ENCODE data around the gene TMEM41B.
"Not testable (repeated sequence)": the region's sequence is repeated elsewhere in the genome, so short reads cannot be mapped to it uniquely, and the experiment has no call there.

TMEM41B gene

GRCh38 chr11:9330387-9331384 is 16.3 kb upstream of the TMEM41B start:
- peak overlapping the region; percentile 30 for H3K4me3 ChIP-seq (ENCODE audit: low read length)
- H3K9ac ChIP-seq (ENCODE audit: low read depth, low read length) = peak overlapping the region; percentile 71

GRCh38 chr11:9320047-9320446 is 5.7 kb upstream of the TMEM41B start:
- Histone ChIP-seq H3K4me2 (ENCODE audit: low read length) (no peak overlapping the region), H3K9ac (ENCODE audit: low read depth, low read length) (no peak overlapping the region), H3K27me3 (ENCODE audit: control insufficient read depth, insufficient read depth, low read length) (no peaks in the 10 kb centered on the region), H3K4me3 (ENCODE audit: low read length) (no peak overlapping the region), H3K9me3 (replicated peaks; ENCODE audit: low read length) (no peaks in the 10 kb centered on the region), H3K36me3 (ENCODE audit: insufficient read depth, low read length) (no peaks in the 10 kb centered on the region), H3K4me1 (ENCODE audit: control insufficient read depth, insufficient read depth, low read length) (peaks cover 3% of the 10 kb centered on the region)

More at GRCh38 chr11:9330387-9331384, 16.3 kb upstream of the TMEM41B start:
- Histone ChIP-seq H3K4me1 (ENCODE audit: control insufficient read depth, insufficient read depth, low read length) (peaks cover 22% of the 10 kb centered on the region), H3K27me3 (ENCODE audit: control insufficient read depth, insufficient read depth, low read length) (no peaks in the 10 kb centered on the region), H3K4me2 (ENCODE audit: low read length) (peak overlapping the region; percentile 64), H3K36me3 (ENCODE audit: insufficient read depth, low read length) (no peaks in the 10 kb centered on the region), H3K9me3 (replicated peaks; ENCODE audit: low read length) (no peaks in the 10 kb centered on the region)

GRCh38 chr11:9319377-9320001 is 5.1 kb upstream of the TMEM41B start:
- not testable (repeated sequence) for H3K36me3 ChIP-seq (ENCODE audit: insufficient read depth, low read length); H3K4me3 ChIP-seq (ENCODE audit: low read length); H3K27me3 ChIP-seq (ENCODE audit: control insufficient read depth, insufficient read depth, low read length); H3K4me2 ChIP-seq (ENCODE audit: low read length); H3K4me1 ChIP-seq (ENCODE audit: control insufficient read depth, insufficient read depth, low read length); H3K9me3 ChIP-seq (replicated peaks; ENCODE audit: low read length); H3K9ac ChIP-seq (ENCODE audit: low read depth, low read length)

- not testable (repeated sequence) for H3K4me2 ChIP-seq (ENCODE audit: low read length); H3K36me3 ChIP-seq (ENCODE audit: insufficient read depth, low read length); H3K4me1 ChIP-seq (ENCODE audit: control insufficient read depth, insufficient read depth, low read length); H3K9ac ChIP-seq (ENCODE audit: low read depth, low read length); H3K4me3 ChIP-seq (ENCODE audit: low read length); H3K9me3 ChIP-seq (replicated peaks; ENCODE audit: low read length); H3K27me3 ChIP-seq (ENCODE audit: control insufficient read depth, insufficient read depth, low read length)
Observed at GRCh38 chr11:9318442-9319376, 4.3 kb upstream of the TMEM41B start.

- Histone ChIP-seq H3K9me3 (replicated peaks; ENCODE audit: low read length) (no peaks in the 10 kb centered on the region), H3K27me3 (ENCODE audit: control insufficient read depth, insufficient read depth, low read length) (no peaks in the 10 kb centered on the region), H3K9ac (ENCODE audit: low read depth, low read length) (no peak overlapping the region), H3K36me3 (ENCODE audit: insufficient read depth, low read length) (no peaks in the 10 kb centered on the region), H3K4me3 (ENCODE audit: low read length) (no peak overlapping the region), H3K4me1 (ENCODE audit: control insufficient read depth, insufficient read depth, low read length) (peaks cover 8% of the 10 kb centered on the region), H3K4me2 (ENCODE audit: low read length) (no peak overlapping the region)
Observed at GRCh38 chr11:9316334-9316733, 1.9 kb upstream of the TMEM41B start.

- Histone ChIP-seq H3K9ac (ENCODE audit: low read depth, low read length) (peak overlapping the region; percentile 78), H3K9me3 (replicated peaks; ENCODE audit: low read length) (no peaks in the 10 kb centered on the region), H3K4me1 (ENCODE audit: control insufficient read depth, insufficient read depth, low read length) (peaks cover 8% of the 10 kb centered on the region), H3K27me3 (ENCODE audit: control insufficient read depth, insufficient read depth, low read length) (no peaks in the 10 kb centered on the region), H3K4me3 (ENCODE audit: low read length) (peak overlapping the region; percentile 71), H3K36me3 (ENCODE audit: insufficient read depth, low read length) (no peaks in the 10 kb centered on the region), H3K4me2 (ENCODE audit: low read length) (peak overlapping the region; percentile 91)
Observed at GRCh38 chr11:9315078-9315688, 790 bp upstream of the TMEM41B start.

- H3K4me1 ChIP-seq (ENCODE audit: control insufficient read depth, insufficient read depth, low read length) = peaks cover 8% of the 10 kb centered on the region
- peak overlapping the region; percentile 91 for H3K4me3 ChIP-seq (ENCODE audit: low read length)
- no peaks in the 10 kb centered on the region for H3K27me3 ChIP-seq (ENCODE audit: control insufficient read depth, insufficient read depth, low read length)
- H3K9ac ChIP-seq (ENCODE audit: low read depth, low read length) = peak overlapping the region; percentile 95
- no peaks in the 10 kb centered on the region for H3K9me3 ChIP-seq (replicated peaks; ENCODE audit: low read length)
- H3K36me3 ChIP-seq (ENCODE audit: insufficient read depth, low read length) = no peaks in the 10 kb centered on the region
- peak overlapping the region; percentile 81 for H3K4me2 ChIP-seq (ENCODE audit: low read length)
Observed at GRCh38 chr11:9313648-9314290, 624 bp downstream of the TMEM41B start.

GRCh38 chr11:9310485-9311090 is 3.8 kb downstream of the TMEM41B start:
- peaks cover 8% of the 10 kb centered on the region for H3K4me1 ChIP-seq (ENCODE audit: control insufficient read depth, insufficient read depth, low read length)
- H3K4me3 ChIP-seq (ENCODE audit: low read length) = no peak overlapping the region
- H3K36me3 ChIP-seq (ENCODE audit: insufficient read depth, low read length) = peaks cover 4% of the 10 kb centered on the region
- H3K27me3 ChIP-seq (ENCODE audit: control insufficient read depth, insufficient read depth, low read length) = no peaks in the 10 kb centered on the region
- no peaks in the 10 kb centered on the region for H3K9me3 ChIP-seq (replicated peaks; ENCODE audit: low read length)
- peak overlapping the region; percentile 68 for H3K4me2 ChIP-seq (ENCODE audit: low read length)
- H3K9ac ChIP-seq (ENCODE audit: low read depth, low read length) = no peak overlapping the region

GRCh38 chr11:9304178-9304577 is 10.2 kb downstream of the TMEM41B start:
- Histone ChIP-seq H3K27me3 (ENCODE audit: control insufficient read depth, insufficient read depth, low read length) (no peaks in the 10 kb centered on the region), H3K9me3 (replicated peaks; ENCODE audit: low read length) (no peaks in the 10 kb centered on the region), H3K36me3 (ENCODE audit: insufficient read depth, low read length) (peaks cover 4% of the 10 kb centered on the region), H3K4me1 (ENCODE audit: control insufficient read depth, insufficient read depth, low read length) (no peaks in the 10 kb centered on the region), H3K4me3 (ENCODE audit: low read length) (no peak overlapping the region), H3K4me2 (ENCODE audit: low read length) (no peak overlapping the region), H3K9ac (ENCODE audit: low read depth, low read length) (no peak overlapping the region)

GRCh38 chr11:9302448-9302847 is 11.9 kb downstream of the TMEM41B start:
- H3K9me3 ChIP-seq (replicated peaks; ENCODE audit: low read length) = no peaks in the 10 kb centered on the region
- no peak overlapping the region for H3K4me3 ChIP-seq (ENCODE audit: low read length)
- no peaks in the 10 kb centered on the region for H3K4me1 ChIP-seq (ENCODE audit: control insufficient read depth, insufficient read depth, low read length)
- H3K36me3 ChIP-seq (ENCODE audit: insufficient read depth, low read length) = no peaks in the 10 kb centered on the region
- no peak overlapping the region for H3K4me2 ChIP-seq (ENCODE audit: low read length)
- H3K9ac ChIP-seq (ENCODE audit: low read depth, low read length) = no peak overlapping the region
- no peaks in the 10 kb centered on the region for H3K27me3 ChIP-seq (ENCODE audit: control insufficient read depth, insufficient read depth, low read length)
